Activated naive CD8-positive, alpha-beta T cell treated with anti-CD3 and anti-CD28 coated beads, Interleukin-2, amount 50 U/mL, for 24 hours (primary cell): ENCODE data around the gene FGF13.
A peak's percentile ranks its signal among the peaks of the same experiment; 100 is the strongest.

Source experiments
- ATAC-seq: fragments of 150-1000 bp; cut with Tn5 transposase; one replicate; pipeline ENCODE4 v1.10.0; 2021
- DNase-seq: peaks from one replicate; pipeline ENCODE4 v3.0.0; 2021
- H3K27ac Mint-ChIP-seq: one replicate; pipeline ENCODE4 v1.8.0; 2021; ENCODE audit warnings: mild to moderate bottlenecking, mixed read lengths
- H3K27me3 Mint-ChIP-seq: one replicate; pipeline ENCODE4 v1.8.0; 2021; ENCODE audit warnings: mixed read lengths
- H3K36me3 Mint-ChIP-seq: one replicate; pipeline ENCODE4 v1.8.0; 2021; ENCODE audit warnings: low read depth, mixed read lengths
- H3K4me1 Mint-ChIP-seq: one replicate; pipeline ENCODE4 v1.8.0; 2021; ENCODE audit warnings: mixed read lengths
- H3K4me3 Mint-ChIP-seq: one replicate; pipeline ENCODE4 v1.8.0; 2021; ENCODE audit warnings: mild to moderate bottlenecking, moderate library complexity, mixed read lengths
- H3K9me3 Mint-ChIP-seq: one replicate; pipeline ENCODE4 v1.8.0; 2021; ENCODE audit warnings: mixed read lengths

FGF13 gene

DNA sequence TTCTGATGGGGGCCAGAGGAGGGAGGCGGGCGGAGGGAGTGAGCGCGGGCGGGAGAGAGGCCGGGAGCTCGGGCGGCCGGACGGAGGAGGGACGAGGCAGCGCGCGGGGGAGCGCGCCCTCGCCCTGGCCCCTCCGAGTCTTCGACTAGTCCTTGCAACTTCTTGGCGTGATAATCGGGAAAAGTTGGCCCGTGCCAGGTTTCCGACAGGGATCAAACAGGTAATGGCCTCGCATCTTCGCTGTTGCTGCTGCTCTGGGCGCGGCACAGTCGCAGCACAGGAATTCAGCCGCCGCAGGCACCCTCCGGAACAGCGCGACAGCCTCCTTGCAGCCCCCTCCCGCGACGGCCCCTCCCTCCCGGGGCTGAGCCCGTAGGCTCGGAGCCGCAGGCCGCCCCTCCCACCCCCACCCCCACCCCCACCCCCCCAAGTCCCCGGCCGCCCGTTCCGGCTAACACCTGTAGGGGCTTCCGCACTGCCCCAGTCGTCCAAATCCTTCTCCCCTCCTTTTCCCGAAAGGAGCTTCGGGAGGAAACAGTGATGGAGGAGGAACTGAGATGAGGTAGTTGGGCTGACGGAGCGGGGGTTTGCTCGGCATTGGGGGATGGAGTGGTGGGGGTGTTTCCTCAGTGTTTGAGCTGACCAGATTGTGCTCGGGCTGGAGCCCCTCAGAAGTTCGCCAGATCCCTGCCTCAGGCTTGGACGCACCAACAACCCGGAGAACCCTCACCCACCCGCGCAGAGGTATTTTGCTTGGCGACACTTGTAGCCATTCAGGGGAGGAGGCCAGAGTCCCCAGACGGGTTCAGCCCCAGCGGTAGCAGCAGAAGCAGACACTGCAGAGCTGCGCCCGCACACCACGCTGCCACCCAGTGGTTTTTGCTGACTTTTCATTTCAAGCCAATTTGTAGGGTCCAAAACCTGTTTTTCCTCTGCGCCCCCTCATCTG, at the start of gene FGF13:
FGF13 (minus strand) TSS at position 319 of the 949 bp plus-strand sequence. CDS start 714 bp downstream, outside the sequence.
- H3K27me3 Mint-ChIP-seq = peaks cover 37% of the 10 kb centered on the region
- no peaks in the 10 kb centered on the region for H3K9me3 Mint-ChIP-seq
- no peaks in the 10 kb centered on the region for H3K36me3 Mint-ChIP-seq
- no peaks in the 10 kb centered on the region for H3K4me1 Mint-ChIP-seq
- peak; percentile 1 for DNase-seq
- ATAC-seq = no peak
- H3K27ac Mint-ChIP-seq = no peak within 1 kb of the TSS
- no peak within 1 kb of the TSS for H3K4me3 Mint-ChIP-seq

DNA sequence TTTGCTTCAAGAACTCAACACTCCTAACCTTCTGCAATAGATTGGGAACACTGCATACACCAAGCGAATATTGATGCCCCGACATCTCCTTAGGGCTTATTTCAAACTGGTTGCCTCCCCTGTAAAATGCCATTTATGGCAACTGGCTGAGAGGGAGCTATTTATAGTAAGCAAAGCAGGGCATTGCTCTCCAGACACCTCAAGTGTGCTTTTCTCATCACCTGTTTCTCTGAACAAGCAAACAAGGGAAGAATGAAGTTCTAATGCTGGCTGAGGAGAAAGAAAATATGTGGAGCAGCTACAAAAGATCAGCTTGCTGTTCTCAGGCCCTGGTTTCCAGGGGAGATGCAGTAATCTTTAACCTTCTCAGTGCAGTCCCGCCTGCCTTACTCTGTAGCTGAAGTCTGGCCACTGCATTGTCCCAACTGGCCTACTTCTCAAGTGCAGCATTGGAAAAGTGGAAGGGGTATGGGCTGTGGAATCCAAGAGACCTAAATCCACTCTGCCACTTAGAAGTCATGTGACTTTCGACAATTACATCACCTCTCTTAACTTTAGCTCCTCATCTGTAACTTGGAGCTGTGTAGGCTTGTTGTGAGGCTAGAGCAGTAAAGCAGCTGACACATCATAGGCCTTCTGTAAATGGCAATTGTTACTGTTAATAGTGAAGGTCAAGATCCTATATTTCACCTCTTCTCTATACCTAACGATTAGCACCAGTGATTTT, 47.9 kb upstream of the FGF13 start:
- no peak for ATAC-seq
- Mint-ChIP-seq H3K4me3 (no peak overlapping the region), H3K4me1 (no peaks in the 10 kb centered on the region)

DNA sequence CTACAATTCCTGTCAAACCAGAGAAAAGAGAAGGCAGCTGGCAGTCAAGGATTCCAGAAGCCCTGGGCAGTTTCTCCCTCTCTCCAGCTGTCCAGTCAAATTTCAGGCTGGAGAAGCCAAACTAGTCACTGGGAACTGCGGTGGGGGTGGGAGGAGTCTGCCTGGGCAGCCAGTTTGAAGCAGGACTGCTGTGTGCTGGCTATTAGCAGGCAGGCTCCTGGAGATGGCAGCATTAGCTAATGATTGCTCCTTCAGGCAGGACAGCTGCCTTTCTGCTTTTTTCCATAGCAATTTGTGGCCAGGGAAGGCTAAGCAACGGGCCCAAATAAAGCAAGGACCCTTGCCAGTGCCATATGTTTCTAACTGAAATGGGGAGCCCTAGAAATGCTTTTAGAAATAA, 44.7 kb upstream of the FGF13 start:
- Mint-ChIP-seq H3K4me3 (no peak overlapping the region), H3K4me1 (no peaks in the 10 kb centered on the region), H3K9me3 (no peaks in the 10 kb centered on the region), H3K36me3 (no peaks in the 10 kb centered on the region), H3K27me3 (no peaks in the 10 kb centered on the region), H3K27ac (no peak overlapping the region)
- no peak for DNase-seq
- no peak for ATAC-seq

More for the DNA sequence above, 47.9 kb upstream of the FGF13 start:
- no peaks in the 10 kb centered on the region for H3K27me3 Mint-ChIP-seq
- no peaks in the 10 kb centered on the region for H3K9me3 Mint-ChIP-seq
- H3K36me3 Mint-ChIP-seq = no peaks in the 10 kb centered on the region
- no peak for DNase-seq
- no peak overlapping the region for H3K27ac Mint-ChIP-seq

DNA sequence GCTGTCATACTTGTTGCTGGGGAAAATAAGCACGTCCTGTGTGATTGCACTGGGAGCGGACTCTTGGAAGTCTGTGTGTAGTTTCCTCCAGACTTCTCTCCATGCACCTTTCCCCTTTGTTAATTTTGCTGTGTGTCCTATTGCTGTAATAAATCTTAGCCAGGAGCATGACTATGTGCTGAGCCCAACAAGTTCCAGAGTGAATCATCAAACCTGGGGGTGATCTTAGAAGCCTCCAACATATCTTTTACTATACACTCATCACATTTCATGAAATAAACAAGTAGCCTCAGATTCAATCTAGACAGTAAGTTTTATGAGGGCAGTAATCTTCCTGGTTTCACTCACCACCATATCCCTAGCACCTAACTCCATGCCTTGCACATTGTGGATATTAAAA, 43.3 kb upstream of the FGF13 start:
- ATAC-seq (no peak), DNase-seq (no peak)
- no peak overlapping the region for H3K27ac Mint-ChIP-seq
- H3K4me3 Mint-ChIP-seq = no peak overlapping the region
- H3K9me3 Mint-ChIP-seq = no peaks in the 10 kb centered on the region
- no peaks in the 10 kb centered on the region for H3K27me3 Mint-ChIP-seq
- no peaks in the 10 kb centered on the region for H3K4me1 Mint-ChIP-seq
- H3K36me3 Mint-ChIP-seq = no peaks in the 10 kb centered on the region

DNA sequence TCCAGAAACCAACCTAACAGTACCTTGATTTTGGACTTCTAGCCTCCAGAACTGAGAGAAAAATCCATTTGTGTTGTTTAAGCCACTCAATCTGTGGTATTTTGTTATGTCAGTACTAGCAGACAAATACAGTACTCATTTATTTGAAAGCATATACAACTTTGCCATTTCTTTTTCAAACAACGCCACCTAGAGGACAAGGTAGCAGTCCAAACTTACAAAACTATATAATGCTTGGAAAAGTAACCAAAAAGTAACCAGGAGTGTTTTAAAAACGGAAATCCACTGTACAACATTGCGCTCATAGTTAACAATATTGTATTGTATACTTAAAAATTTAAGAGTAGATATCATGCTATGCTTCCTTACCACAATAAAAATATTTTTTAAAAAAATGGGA, 37.0 kb upstream of the FGF13 start:
- ATAC-seq (no peak), DNase-seq (no peak)
- Mint-ChIP-seq H3K4me3 (no peak overlapping the region), H3K9me3 (no peaks in the 10 kb centered on the region), H3K27ac (no peak overlapping the region), H3K36me3 (no peaks in the 10 kb centered on the region), H3K4me1 (no peaks in the 10 kb centered on the region), H3K27me3 (no peaks in the 10 kb centered on the region)

DNA sequence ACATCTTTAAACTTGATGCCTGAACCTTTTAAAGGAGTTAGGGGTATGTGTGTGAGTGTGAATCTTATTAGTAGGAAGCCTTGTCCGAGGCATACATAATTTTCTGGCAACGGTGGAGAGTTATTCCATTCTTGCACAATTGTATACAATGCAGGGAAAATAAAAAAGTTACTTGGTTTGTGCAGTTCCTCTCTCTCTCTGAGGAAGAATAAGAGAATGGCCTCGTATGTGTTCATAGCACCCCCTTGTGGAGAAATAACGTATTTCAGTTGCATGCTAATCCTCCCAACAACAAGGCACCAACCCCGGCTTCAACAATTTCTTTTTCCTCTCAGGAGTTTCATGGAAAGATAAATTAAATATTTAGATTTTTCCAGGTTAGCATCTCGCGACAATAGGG, 33.7 kb upstream of the FGF13 start:
- no peak for ATAC-seq
- Mint-ChIP-seq H3K27me3 (no peaks in the 10 kb centered on the region), H3K4me1 (no peaks in the 10 kb centered on the region), H3K27ac (no peak overlapping the region), H3K4me3 (no peak overlapping the region), H3K9me3 (no peaks in the 10 kb centered on the region), H3K36me3 (no peaks in the 10 kb centered on the region)
- DNase-seq = no peak

DNA sequence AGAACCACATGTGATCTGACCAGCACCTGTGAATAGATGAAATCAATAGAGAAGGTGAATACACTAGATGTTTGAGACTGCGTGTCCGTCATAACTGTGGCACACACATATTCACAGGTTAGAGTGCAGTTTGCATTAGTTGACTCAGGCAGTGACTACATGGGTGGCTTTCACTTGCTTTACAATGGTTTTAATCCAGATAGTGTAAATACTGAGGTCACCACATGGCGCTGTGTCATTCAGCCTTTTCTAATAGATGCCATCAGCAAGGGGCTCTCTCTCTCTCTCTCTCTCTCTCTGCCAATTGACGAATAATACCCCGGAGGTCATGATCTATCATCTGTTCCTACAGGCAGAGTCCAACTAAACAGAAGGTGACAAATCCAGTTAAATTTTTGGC, 30.7 kb upstream of the FGF13 start:
- no peak overlapping the region for H3K27ac Mint-ChIP-seq
- H3K27me3 Mint-ChIP-seq = no peaks in the 10 kb centered on the region
- H3K4me3 Mint-ChIP-seq = no peak overlapping the region
- no peaks in the 10 kb centered on the region for H3K36me3 Mint-ChIP-seq
- DNase-seq (no peak), ATAC-seq (no peak)
- H3K4me1 Mint-ChIP-seq = no peaks in the 10 kb centered on the region
- no peaks in the 10 kb centered on the region for H3K9me3 Mint-ChIP-seq

DNA sequence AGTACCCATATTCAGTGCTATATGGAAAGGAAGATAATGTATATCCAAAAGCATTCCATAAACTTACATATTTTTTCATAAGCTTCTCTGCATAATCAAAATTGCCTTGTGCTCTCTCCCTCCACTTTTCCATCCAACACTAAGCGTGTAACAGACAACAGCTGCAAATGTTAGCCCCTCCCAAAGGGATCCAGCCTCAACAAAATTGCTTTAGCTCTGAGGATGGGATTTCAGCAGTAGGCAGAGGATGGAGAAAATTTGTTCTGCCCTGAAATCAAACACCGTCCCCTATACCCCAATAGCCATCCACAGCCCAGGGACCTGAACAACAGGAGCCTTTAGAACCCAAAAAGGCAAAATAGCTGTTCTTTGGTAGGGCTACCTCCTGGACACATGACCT, 28.8 kb upstream of the FGF13 start:
- Mint-ChIP-seq H3K4me1 (no peaks in the 10 kb centered on the region), H3K36me3 (no peaks in the 10 kb centered on the region), H3K9me3 (no peaks in the 10 kb centered on the region), H3K27ac (no peak overlapping the region), H3K27me3 (no peaks in the 10 kb centered on the region), H3K4me3 (no peak overlapping the region)
- no peak for ATAC-seq
- DNase-seq = no peak

DNA sequence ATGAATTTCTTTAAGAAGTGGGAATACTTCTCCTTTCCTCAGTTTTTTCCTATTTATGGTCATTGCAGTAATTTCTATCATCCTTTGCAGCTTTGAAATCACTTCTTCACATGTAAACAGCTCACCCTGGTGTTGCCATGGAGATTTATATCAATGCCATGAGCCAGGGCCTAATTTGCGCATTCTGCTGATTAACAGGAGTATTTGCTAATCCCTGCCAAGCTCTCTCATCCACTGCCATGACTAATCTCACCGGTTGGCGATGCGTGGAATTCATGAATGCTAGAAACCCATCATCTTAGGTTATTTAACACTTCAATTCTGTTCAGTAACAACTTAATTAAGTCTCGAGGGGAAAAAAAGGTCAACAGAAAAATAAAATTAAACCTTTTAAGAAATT, 11.8 kb upstream of the FGF13 start:
- Mint-ChIP-seq H3K36me3 (no peaks in the 10 kb centered on the region), H3K4me3 (no peak overlapping the region), H3K9me3 (no peaks in the 10 kb centered on the region), H3K27me3 (no peaks in the 10 kb centered on the region), H3K27ac (no peak overlapping the region), H3K4me1 (no peaks in the 10 kb centered on the region)
- DNase-seq (no peak), ATAC-seq (no peak)

DNA sequence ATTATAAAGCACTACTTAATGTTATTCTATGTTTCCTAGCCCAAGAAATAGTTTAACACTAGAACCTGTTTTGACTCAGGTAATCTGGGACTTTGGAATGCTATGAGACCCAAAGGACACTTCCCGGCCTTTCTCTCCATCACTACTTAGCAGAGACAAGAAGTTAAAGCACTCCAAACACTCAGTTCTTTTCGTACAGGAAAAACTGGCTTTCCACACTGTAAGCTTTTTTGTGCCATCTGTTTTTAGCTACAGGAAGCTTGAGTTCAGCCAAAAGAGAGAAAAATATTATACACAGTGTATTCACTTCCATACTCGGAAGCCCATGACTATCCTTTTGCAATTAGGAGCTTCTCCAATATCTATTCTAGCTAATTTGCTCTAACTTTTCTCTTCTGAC, 7.9 kb upstream of the FGF13 start:
- Mint-ChIP-seq H3K9me3 (no peaks in the 10 kb centered on the region), H3K27ac (no peak overlapping the region), H3K27me3 (peaks cover 5% of the 10 kb centered on the region), H3K4me3 (no peak overlapping the region), H3K36me3 (no peaks in the 10 kb centered on the region), H3K4me1 (no peaks in the 10 kb centered on the region)
- no peak for DNase-seq
- no peak for ATAC-seq

DNA sequence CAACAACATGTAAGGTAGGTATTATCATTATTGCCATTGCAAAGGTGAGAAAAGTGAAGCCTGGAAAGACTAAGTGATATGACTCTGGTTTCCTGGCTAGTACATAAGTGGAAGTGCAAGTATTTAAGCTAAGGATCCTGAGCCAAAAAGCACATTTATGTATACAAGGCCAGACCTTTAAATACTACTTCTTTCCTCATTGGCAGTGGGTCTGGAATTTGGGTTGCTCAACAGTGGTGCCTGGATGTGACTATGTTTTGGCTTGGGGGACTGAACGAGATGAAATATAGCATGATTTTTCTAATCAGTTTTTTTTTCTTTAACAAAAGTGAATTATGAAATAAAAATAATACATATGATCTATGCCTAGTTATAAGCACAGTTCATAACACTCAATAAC, 7.4 kb upstream of the FGF13 start:
- peaks cover 5% of the 10 kb centered on the region for H3K27me3 Mint-ChIP-seq
- H3K27ac Mint-ChIP-seq = no peak overlapping the region
- no peaks in the 10 kb centered on the region for H3K36me3 Mint-ChIP-seq
- H3K4me3 Mint-ChIP-seq = no peak overlapping the region
- no peaks in the 10 kb centered on the region for H3K4me1 Mint-ChIP-seq
- no peak for DNase-seq
- no peaks in the 10 kb centered on the region for H3K9me3 Mint-ChIP-seq
- no peak for ATAC-seq

DNA sequence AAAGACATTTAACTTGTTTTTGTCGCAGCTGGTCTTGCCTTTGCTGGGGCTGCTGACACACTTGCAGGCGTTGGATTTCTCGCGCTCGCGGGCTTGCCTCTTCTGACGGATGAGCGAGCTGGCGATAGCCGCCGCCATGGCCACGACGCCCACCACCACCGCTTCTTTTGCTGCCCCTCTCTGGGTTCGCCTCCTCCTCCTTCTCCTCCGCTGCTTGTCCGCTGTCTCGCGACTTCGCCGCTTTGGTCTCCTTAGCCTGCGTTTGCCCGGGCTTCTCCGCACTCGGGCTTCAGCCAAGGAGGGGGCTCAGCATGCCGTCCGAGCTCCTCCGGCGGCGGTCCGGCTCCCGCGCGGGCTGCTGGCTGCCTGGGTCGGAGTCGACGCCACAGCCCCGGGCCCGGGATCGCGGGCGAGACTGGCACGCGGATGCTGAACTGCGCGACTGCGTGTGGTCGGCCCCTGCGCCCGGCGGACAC, 613 bp downstream of the FGF13 start:
- peaks cover 37% of the 10 kb centered on the region for H3K27me3 Mint-ChIP-seq
- H3K4me1 Mint-ChIP-seq = no peaks in the 10 kb centered on the region
- H3K9me3 Mint-ChIP-seq = no peaks in the 10 kb centered on the region
- H3K4me3 Mint-ChIP-seq = no peak overlapping the region
- no peak for DNase-seq
- no peak for ATAC-seq
- no peak overlapping the region for H3K27ac Mint-ChIP-seq
- no peaks in the 10 kb centered on the region for H3K36me3 Mint-ChIP-seq

DNA sequence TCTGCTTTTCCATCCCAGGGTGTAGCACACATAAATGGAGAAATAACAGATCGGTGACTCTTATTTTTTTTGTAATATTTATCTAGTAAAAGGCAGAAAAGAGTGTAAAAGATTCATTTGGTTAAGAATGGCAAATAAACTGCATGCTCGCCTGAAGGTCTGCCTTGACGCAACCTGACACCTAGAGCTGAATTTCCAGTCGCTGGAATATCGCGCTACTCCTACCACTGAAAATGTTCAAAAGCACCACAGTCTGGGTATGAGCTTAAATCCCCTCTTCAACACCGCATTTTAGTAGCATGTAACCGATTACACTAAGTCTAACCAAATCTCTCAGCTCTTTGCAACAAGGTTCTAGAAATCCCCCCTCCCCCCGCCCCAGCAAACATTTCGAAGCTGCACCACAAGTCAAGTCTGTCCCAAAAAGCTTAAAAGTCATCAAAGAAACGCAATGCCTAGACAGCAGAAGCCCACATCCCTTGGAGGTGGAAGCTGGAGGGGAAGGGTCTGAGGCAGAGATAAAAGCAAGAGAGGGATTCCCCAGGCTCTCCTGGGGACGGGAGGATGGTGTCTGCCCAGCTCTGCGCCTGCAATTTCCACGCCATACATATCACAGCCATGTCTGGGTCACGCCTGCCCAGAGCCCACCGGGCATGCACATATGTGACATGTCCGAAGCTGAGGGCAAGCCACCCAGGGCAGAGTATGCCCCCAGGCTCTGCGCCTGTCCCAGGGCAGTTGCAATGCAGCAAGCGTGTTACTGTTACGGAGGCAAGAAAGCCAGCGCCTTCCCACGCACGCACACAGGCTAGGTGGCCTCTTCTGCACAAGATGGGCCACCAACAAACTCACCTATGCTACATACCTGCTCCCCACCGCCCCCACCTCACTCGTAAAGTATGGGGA, 1.4 kb downstream of the FGF13 start:
- H3K36me3 Mint-ChIP-seq = no peaks in the 10 kb centered on the region
- peaks cover 37% of the 10 kb centered on the region for H3K27me3 Mint-ChIP-seq
- H3K27ac Mint-ChIP-seq = no peak overlapping the region
- H3K4me1 Mint-ChIP-seq = no peaks in the 10 kb centered on the region
- no peaks in the 10 kb centered on the region for H3K9me3 Mint-ChIP-seq
- H3K4me3 Mint-ChIP-seq = no peak overlapping the region
- ATAC-seq = no peak
- no peak for DNase-seq

DNA sequence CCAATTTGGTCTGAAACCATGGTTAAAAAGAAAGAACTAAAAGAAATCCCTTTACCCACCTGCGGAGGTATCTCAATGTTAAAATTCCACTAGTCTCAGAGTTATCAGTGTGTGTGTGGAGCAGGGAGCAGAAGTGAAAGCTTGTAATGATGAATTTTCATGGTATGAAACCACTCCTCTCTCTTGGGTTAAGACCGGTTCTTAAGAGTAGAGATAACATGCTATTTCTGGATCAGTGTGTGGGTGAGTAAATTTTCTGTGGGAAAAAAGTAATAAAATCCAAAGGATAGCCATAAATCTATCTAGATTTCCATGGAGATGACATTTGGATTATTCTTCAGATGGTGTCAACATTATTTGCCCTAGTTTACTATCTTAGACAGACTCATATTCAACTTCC, 3.2 kb downstream of the FGF13 start:
- Mint-ChIP-seq H3K4me3 (no peak overlapping the region), H3K4me1 (no peaks in the 10 kb centered on the region), H3K36me3 (no peaks in the 10 kb centered on the region), H3K27me3 (peaks cover 30% of the 10 kb centered on the region), H3K27ac (no peak overlapping the region), H3K9me3 (no peaks in the 10 kb centered on the region)
- ATAC-seq (no peak), DNase-seq (no peak)
